Fibroblast of villous mesenchyme (primary cell): ENCODE data around the gene ARHGAP45. TPM values are rescaled to one million over a fixed set of nuclear protein-coding genes. Genes with fewer than 3 reads are reported as not detected.

Experiments used
- DNase-seq: peaks from one replicate; pipeline ENCODE4 v3.0.0-alpha.2; 2010; ENCODE audit warnings: low read depth
- H3K4me3 ChIP-seq: 2 replicates; pipeline ENCODE4 v1.5.1; 2011; ENCODE audit warnings: low read depth, mild to moderate bottlenecking, low read length
- total RNA-seq: library from RNA; depleted of rRNA; stranded (reverse); fragments of >200 nt; gene quantifications from 2 replicates; pipeline ENCODE4 v1.2.3, GENCODE V29; 2012
- TF ChIP-seq, protein P1 (sequence below): IDR thresholded peaks from 2 replicates; pipeline ENCODE4 v1.5.1; 2012; ENCODE audit warnings: low read depth, mild to moderate bottlenecking, low read length; ENCODE audit not compliant: insufficient read depth

ARHGAP45 gene
- total RNA-seq, 1 donor, result 0.43 TPM

- TF ChIP-seq, protein P1, sequence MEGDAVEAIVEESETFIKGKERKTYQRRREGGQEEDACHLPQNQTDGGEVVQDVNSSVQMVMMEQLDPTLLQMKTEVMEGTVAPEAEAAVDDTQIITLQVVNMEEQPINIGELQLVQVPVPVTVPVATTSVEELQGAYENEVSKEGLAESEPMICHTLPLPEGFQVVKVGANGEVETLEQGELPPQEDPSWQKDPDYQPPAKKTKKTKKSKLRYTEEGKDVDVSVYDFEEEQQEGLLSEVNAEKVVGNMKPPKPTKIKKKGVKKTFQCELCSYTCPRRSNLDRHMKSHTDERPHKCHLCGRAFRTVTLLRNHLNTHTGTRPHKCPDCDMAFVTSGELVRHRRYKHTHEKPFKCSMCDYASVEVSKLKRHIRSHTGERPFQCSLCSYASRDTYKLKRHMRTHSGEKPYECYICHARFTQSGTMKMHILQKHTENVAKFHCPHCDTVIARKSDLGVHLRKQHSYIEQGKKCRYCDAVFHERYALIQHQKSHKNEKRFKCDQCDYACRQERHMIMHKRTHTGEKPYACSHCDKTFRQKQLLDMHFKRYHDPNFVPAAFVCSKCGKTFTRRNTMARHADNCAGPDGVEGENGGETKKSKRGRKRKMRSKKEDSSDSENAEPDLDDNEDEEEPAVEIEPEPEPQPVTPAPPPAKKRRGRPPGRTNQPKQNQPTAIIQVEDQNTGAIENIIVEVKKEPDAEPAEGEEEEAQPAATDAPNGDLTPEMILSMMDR, result no peak
- no peak for DNase-seq
These were observed 22.3 kb downstream of the ARHGAP45 start for GRCh38 chr19:1089126-1089771.

DNA sequence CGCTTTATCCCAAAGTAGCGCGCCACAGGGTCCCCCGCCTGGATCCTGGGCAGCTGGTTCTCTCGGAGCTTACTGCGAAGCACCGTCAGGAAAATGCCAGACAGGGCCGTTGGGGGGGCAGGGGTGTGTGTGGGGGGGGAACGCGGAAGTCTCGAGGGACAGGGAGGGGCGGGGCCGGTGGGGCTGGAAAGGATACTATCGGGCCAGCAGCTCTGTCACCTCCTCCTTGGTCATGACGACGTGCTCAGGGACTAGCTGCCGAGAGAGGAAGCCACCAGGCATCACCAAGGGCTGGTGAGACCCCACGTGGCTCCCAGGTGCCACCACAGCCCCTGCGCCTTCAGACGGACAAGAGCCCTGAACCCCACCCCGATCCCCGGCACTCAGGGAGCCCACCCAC is 22.9 kb downstream of the ARHGAP45 start:
- no peak overlapping the region for H3K4me3 ChIP-seq
- TF ChIP-seq, protein P1, result no peak
- DNase-seq, result no peak

More at GRCh38 chr19:1089126-1089771, 22.3 kb downstream of the ARHGAP45 start:
- no peak overlapping the region for H3K4me3 ChIP-seq

GRCh38 chr19:1090731-1091543 is 24.0 kb downstream of the ARHGAP45 start:
- TF ChIP-seq, protein P1, result no peak
- H3K4me3 ChIP-seq, result no peak overlapping the region
- no peak for DNase-seq

- no peak for DNase-seq
- no peak overlapping the region for H3K4me3 ChIP-seq
- TF ChIP-seq, protein P1, result no peak
These were observed 24.7 kb downstream of the ARHGAP45 start for GRCh38 chr19:1091544-1092175.

- DNase-seq, result no peak
- TF ChIP-seq, protein P1, result no peak
- H3K4me3 ChIP-seq, result no peak overlapping the region
These were observed 26.4 kb downstream of the ARHGAP45 start for GRCh38 chr19:1093330-1093729.

- no peak for DNase-seq
- peak overlapping the region; percentile 91 for H3K4me3 ChIP-seq
- TF ChIP-seq, protein P1, result no peak
These were observed 27.0 kb downstream of the ARHGAP45 start for GRCh38 chr19:1093811-1094553.
